ENCODE results near the gene HHAT. TPM values are rescaled to one million over a fixed set of nuclear protein-coding genes. Genes with fewer than 3 reads are reported as not detected.

Gene HHAT
- total and polyA plus RNA-seq, 9 of the 15 experiments (the other 6 are each of a cell fraction or from before 2014, with no cell fraction given) = 0.07 to 0.16 (median 0.13) TPM; not detected in 1

DNA sequence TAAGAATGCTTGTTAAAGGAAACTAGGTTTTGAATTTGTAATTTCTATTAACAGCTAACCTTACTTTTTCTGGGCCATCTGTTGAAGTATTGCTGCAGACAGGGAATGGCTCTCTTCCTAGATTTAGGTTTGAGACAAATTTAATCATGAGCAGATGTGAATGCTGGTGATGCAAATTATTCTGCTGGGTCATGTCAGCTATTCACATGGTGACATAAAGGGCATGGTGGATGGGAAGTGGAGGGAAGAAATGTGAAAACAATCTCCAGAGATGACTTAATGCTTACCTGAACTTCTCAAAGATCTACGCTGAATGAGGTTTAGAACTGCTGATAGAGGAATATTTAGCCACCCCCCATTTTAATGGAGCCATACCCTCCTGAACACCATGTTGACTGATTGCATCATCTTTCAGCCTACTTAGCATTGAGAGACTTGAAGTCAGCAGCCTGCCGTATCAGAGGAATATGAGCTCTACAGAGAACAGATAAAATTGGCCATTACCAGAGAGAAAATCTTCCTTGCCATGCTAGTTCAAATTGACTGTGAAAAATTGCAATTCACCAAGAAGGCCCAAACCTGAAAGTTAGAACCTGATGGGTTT, 138.8 kb downstream of the HHAT start (continued):
- TF ChIP-seq, protein P1, sequence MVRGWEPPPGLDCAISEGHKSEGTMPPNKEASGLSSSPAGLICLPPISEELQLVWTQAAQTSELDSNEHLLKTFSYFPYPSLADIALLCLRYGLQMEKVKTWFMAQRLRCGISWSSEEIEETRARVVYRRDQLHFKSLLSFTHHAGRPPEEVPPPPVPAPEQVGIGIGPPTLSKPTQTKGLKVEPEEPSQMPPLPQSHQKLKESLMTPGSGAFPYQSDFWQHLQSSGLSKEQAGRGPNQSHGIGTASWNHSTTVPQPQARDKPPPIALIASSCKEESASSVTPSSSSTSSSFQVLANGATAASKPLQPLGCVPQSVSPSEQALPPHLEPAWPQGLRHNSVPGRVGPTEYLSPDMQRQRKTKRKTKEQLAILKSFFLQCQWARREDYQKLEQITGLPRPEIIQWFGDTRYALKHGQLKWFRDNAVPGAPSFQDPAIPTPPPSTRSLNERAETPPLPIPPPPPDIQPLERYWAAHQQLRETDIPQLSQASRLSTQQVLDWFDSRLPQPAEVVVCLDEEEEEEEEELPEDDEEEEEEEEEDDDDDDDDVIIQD (CRISPR knock-in tag; IDR thresholded peaks at IDR 0.05) = no peak
- no peak for TF ChIP-seq NCOA6 (IDR thresholded peaks at IDR 0.05)
- no peak for TF ChIP-seq THRAP3 (IDR thresholded peaks at IDR 0.05; ENCODE audit: borderline replicate concordance)
- TF ChIP-seq, protein P2, sequence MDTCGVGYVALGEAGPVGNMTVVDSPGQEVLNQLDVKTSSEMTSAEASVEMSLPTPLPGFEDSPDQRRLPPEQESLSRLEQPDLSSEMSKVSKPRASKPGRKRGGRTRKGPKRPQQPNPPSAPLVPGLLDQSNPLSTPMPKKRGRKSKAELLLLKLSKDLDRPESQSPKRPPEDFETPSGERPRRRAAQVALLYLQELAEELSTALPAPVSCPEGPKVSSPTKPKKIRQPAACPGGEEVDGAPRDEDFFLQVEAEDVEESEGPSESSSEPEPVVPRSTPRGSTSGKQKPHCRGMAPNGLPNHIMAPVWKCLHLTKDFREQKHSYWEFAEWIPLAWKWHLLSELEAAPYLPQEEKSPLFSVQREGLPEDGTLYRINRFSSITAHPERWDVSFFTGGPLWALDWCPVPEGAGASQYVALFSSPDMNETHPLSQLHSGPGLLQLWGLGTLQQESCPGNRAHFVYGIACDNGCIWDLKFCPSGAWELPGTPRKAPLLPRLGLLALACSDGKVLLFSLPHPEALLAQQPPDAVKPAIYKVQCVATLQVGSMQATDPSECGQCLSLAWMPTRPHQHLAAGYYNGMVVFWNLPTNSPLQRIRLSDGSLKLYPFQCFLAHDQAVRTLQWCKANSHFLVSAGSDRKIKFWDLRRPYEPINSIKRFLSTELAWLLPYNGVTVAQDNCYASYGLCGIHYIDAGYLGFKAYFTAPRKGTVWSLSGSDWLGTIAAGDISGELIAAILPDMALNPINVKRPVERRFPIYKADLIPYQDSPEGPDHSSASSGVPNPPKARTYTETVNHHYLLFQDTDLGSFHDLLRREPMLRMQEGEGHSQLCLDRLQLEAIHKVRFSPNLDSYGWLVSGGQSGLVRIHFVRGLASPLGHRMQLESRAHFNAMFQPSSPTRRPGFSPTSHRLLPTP (IDR thresholded peaks at IDR 0.05; ENCODE audit: borderline replicate concordance, extremely low read depth, insufficient read length) = no peak
- TF ChIP-seq BRD4 (IDR thresholded peaks at IDR 0.05) = no peak
- TF ChIP-seq, protein P3, sequence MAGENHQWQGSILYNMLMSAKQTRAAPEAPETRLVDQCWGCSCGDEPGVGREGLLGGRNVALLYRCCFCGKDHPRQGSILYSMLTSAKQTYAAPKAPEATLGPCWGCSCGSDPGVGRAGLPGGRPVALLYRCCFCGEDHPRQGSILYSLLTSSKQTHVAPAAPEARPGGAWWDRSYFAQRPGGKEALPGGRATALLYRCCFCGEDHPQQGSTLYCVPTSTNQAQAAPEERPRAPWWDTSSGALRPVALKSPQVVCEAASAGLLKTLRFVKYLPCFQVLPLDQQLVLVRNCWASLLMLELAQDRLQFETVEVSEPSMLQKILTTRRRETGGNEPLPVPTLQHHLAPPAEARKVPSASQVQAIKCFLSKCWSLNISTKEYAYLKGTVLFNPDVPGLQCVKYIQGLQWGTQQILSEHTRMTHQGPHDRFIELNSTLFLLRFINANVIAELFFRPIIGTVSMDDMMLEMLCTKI (IDR thresholded peaks at IDR 0.05; ENCODE audit: partially characterized antibody) = no peak
- no peak for TF ChIP-seq CREB1 (IDR thresholded peaks at IDR 0.05)
- no peak for TF ChIP-seq CREB1 (CRISPR knock-in tag; IDR thresholded peaks at IDR 0.05)
- no peak for TF ChIP-seq BCOR (IDR thresholded peaks at IDR 0.05)
- TF ChIP-seq, protein P4, sequence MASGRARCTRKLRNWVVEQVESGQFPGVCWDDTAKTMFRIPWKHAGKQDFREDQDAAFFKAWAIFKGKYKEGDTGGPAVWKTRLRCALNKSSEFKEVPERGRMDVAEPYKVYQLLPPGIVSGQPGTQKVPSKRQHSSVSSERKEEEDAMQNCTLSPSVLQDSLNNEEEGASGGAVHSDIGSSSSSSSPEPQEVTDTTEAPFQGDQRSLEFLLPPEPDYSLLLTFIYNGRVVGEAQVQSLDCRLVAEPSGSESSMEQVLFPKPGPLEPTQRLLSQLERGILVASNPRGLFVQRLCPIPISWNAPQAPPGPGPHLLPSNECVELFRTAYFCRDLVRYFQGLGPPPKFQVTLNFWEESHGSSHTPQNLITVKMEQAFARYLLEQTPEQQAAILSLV (tag; IDR thresholded peaks at IDR 0.05) = 0 out of 2 replicates have a peak, but pooled peaks have one; percentile 49
- TF ChIP-seq TGIF2 (CRISPR knock-in tag; IDR thresholded peaks at IDR 0.05) = no peak
- no peak for TF ChIP-seq E2F5 (CRISPR knock-in tag; IDR thresholded peaks at IDR 0.05)
- TF ChIP-seq, protein P5, sequence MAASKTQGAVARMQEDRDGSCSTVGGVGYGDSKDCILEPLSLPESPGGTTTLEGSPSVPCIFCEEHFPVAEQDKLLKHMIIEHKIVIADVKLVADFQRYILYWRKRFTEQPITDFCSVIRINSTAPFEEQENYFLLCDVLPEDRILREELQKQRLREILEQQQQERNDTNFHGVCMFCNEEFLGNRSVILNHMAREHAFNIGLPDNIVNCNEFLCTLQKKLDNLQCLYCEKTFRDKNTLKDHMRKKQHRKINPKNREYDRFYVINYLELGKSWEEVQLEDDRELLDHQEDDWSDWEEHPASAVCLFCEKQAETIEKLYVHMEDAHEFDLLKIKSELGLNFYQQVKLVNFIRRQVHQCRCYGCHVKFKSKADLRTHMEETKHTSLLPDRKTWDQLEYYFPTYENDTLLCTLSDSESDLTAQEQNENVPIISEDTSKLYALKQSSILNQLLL (CRISPR knock-in tag; IDR thresholded peaks at IDR 0.05; ENCODE audit: borderline replicate concordance) = no peak
- no peak for TF ChIP-seq XRCC4 (IDR thresholded peaks at IDR 0.05; ENCODE audit: extremely low read depth, insufficient read depth, insufficient read length)
- TF ChIP-seq ZNF41 (CRISPR knock-in tag; conservative IDR thresholded peaks at IDR 0.05) = no peak
- no peak for TF ChIP-seq RAD51 (IDR thresholded peaks at IDR 0.05; ENCODE audit: borderline replicate concordance, low read depth)
- TF ChIP-seq MIER1 (IDR thresholded peaks at IDR 0.05; ENCODE audit: low read depth) = no peak
- no peak for TF ChIP-seq ZNF512 (tag; IDR thresholded peaks at IDR 0.05)
